C4-2B (cell line): Measurements from ENCODE around the gene ANAPC1.

Experiments used
- ZFX ChIP-seq: fragments of 450-650 bp; IDR thresholded peaks from 2 replicates; pipeline ENCODE4 v1.6.1; 2017
- TF ChIP-seq, protein P1 (sequence below): fragments of 450-650 bp; conservative IDR thresholded peaks from 2 replicates; pipeline ENCODE4 v1.5.1; 2017; ENCODE audit warnings: mild to moderate bottlenecking

DNA sequence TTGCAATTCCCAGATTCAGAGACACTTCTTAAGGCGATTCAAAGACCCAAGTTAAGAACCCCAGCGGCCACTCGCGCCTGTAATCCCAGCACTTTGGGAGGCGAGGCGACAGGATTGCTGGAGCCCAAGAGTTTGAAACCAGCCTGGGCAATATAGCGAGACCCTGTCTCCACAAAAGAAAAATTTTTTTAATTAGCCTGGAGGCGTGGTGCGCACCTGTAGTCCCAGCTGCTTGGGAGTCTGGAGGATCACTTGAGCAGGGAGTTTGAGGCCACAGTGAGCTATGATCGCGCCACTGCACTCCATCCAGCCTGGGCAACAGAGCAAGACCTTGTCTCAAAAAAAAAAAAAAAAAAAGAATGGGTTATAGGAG, 585 bp upstream of the ANAPC1 start:
- TF ChIP-seq, protein P1, sequence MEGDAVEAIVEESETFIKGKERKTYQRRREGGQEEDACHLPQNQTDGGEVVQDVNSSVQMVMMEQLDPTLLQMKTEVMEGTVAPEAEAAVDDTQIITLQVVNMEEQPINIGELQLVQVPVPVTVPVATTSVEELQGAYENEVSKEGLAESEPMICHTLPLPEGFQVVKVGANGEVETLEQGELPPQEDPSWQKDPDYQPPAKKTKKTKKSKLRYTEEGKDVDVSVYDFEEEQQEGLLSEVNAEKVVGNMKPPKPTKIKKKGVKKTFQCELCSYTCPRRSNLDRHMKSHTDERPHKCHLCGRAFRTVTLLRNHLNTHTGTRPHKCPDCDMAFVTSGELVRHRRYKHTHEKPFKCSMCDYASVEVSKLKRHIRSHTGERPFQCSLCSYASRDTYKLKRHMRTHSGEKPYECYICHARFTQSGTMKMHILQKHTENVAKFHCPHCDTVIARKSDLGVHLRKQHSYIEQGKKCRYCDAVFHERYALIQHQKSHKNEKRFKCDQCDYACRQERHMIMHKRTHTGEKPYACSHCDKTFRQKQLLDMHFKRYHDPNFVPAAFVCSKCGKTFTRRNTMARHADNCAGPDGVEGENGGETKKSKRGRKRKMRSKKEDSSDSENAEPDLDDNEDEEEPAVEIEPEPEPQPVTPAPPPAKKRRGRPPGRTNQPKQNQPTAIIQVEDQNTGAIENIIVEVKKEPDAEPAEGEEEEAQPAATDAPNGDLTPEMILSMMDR: no peak
- no peak for TF ChIP-seq ZFX
